Measurements from ENCODE around the gene PLBD2. TPM values are rescaled to one million over a fixed set of nuclear protein-coding genes. Genes with fewer than 3 reads are reported as not detected.

The PLBD2 gene
- total and polyA plus RNA-seq, 9 of the 15 experiments (the other 6 are each of a cell fraction or from before 2014, with no cell fraction given) = 2.4 to 37.4 (median 6.0) TPM

DNA sequence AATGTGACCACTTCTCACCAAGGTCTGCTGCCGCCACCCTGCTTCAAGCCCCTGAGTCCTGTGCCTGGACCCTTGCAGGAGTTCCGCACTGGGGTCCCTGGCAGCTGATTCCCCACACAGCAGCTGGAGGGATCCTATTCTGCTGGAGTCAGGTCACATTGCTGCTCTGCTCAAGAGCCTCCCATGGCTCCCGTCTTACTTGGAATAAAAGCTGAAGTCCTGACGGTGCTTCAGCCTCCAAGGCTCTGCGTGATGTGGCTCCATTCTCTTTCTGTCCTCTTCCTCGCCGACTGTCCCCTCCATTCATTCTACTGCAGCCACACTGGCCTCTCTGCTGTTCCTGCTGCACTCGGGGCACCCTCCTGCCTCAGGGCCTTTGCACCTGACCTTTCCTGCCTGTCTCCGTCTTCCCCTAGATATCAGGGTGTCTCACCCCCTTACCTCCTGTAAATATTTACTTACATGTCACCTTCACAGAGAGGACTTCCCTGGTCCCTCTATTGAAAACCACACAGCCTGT, 56.2 kb downstream of the PLBD2 start (continued):
- TF ChIP-seq BCOR (IDR thresholded peaks at IDR 0.05) = peak; percentile 76; the same call in 1 of the 2 replicates
- TF ChIP-seq KDM1A (IDR thresholded peaks at IDR 0.05) = 0 out of 4 replicates have a peak, but pooled peaks of 1 of the 2 experiments have one; percentile 17
- no peak for TF ChIP-seq KDM2B (CRISPR knock-in tag; IDR thresholded peaks at IDR 0.05)
- peak; percentile 79 for TF ChIP-seq RBM25 (IDR thresholded peaks at IDR 0.05; ENCODE audit: low read depth, low read length, severe bottlenecking)
- TF ChIP-seq ADNP (tag; IDR thresholded peaks at IDR 0.05) = peak; percentile 38
- peak; percentile 35 for TF ChIP-seq ZFP36 (IDR thresholded peaks at IDR 0.05; ENCODE audit: low read depth, low read length, partially characterized antibody)
- TF ChIP-seq KAT8 (IDR thresholded peaks at IDR 0.05; ENCODE audit: low read depth) = no peak
- TF ChIP-seq, protein P1, sequence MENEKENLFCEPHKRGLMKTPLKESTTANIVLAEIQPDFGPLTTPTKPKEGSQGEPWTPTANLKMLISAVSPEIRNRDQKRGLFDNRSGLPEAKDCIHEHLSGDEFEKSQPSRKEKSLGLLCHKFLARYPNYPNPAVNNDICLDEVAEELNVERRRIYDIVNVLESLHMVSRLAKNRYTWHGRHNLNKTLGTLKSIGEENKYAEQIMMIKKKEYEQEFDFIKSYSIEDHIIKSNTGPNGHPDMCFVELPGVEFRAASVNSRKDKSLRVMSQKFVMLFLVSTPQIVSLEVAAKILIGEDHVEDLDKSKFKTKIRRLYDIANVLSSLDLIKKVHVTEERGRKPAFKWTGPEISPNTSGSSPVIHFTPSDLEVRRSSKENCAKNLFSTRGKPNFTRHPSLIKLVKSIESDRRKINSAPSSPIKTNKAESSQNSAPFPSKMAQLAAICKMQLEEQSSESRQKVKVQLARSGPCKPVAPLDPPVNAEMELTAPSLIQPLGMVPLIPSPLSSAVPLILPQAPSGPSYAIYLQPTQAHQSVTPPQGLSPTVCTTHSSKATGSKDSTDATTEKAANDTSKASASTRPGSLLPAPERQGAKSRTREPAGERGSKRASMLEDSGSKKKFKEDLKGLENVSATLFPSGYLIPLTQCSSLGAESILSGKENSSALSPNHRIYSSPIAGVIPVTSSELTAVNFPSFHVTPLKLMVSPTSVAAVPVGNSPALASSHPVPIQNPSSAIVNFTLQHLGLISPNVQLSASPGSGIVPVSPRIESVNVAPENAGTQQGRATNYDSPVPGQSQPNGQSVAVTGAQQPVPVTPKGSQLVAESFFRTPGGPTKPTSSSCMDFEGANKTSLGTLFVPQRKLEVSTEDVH (IDR thresholded peaks at IDR 0.05; ENCODE audit: low read depth, partially characterized antibody) = no peak

Measured in K562 (cell line).